OCI-LY7 (cell line): Measurements from ENCODE around the gene AKR7A2. TPM values are rescaled to one million over a fixed set of nuclear protein-coding genes. Genes with fewer than 3 reads are reported as not detected.

ENCODE experiments used
- BruUV-seq: library from RNA; stranded (reverse); fragments of 400-500 nt; replicated peaks from 2 replicates; lab custom pipeline; 2021; lab: Mats Ljungman, UMichigan
- CTCF ChIA-PET: fragments of 300-600 bp; sonication (Branson Sonifier 250); formaldehyde crosslinking; loops from one replicate; lab custom pipeline; 2022; ENCODE audit warnings: antibody characterized with exemption; ENCODE audit not compliant: unreplicated experiment; lab: Charles Lee
- POLR2A ChIA-PET: fragments of 300-600 bp; sonication (Branson Sonifier 250); formaldehyde crosslinking; loops from one replicate; lab custom pipeline; 2022; ENCODE audit warnings: antibody characterized with exemption; lab: Charles Lee
- DNase-seq: peaks from one replicate; pipeline ENCODE4 v3.0.0-alpha.2; 2015; ENCODE audit warnings: low spot score
- H2AFZ ChIP-seq: fragments of 200-600 bp; sonication (generic), shearing (Covaris generic); 2 replicates; pipeline ENCODE4 v1.6.1; 2014; ENCODE audit warnings: mild to moderate bottlenecking, antibody characterized with exemption, low read length, moderate library complexity
- H3K27ac ChIP-seq: fragments of 200-600 bp; sonication (generic); 2 replicates; pipeline ENCODE4 v1.5.1; 2014; ENCODE audit warnings: mixed run types, low read depth, mild to moderate bottlenecking, moderate library complexity, low read length, inconsistent platforms; ENCODE audit not compliant: poor library complexity, severe bottlenecking
- H3K36me3 ChIP-seq: fragments of 200-600 bp; sonication (generic); 2 replicates; pipeline ENCODE4 v1.6.1; 2014; ENCODE audit warnings: mild to moderate bottlenecking, antibody characterized with exemption, low read length, moderate library complexity, mixed read lengths; ENCODE audit not compliant: insufficient read depth
- H3K4me1 ChIP-seq: fragments of 200-600 bp; sonication (generic); 2 replicates; pipeline ENCODE4 v1.5.1; 2014; ENCODE audit warnings: mild to moderate bottlenecking, low read length; ENCODE audit not compliant: insufficient read depth, poor library complexity, severe bottlenecking
- H3K4me2 ChIP-seq: fragments of 200-600 bp; sonication (generic); 2 replicates; pipeline ENCODE4 v1.6.1; 2014; ENCODE audit warnings: mild to moderate bottlenecking, low read length
- H3K4me3 ChIP-seq: fragments of 200-600 bp; sonication (generic); 2 replicates; pipeline ENCODE4 v1.5.1; 2014; ENCODE audit warnings: mild to moderate bottlenecking, low read depth, low read length; ENCODE audit not compliant: poor library complexity, severe bottlenecking
- H3K79me2 ChIP-seq: fragments of 200-600 bp; sonication (generic); 2 replicates; pipeline ENCODE4 v1.6.1; 2016; ENCODE audit warnings: low read depth, mild to moderate bottlenecking, low read length, moderate library complexity, mixed read lengths; ENCODE audit not compliant: insufficient read depth
- H3K9me2 ChIP-seq: fragments of 200-600 bp; sonication (generic); 2 replicates; pipeline ENCODE4 v1.6.1; 2016; ENCODE audit warnings: mild to moderate bottlenecking, low read length, mixed read lengths; ENCODE audit not compliant: insufficient read depth
- H3K9me3 ChIP-seq: fragments of 200-600 bp; sonication (generic); 2 replicates; pipeline ENCODE4 v1.6.1; 2014; ENCODE audit warnings: mild to moderate bottlenecking, mixed run types, low read length, mixed read lengths
- H4K20me1 ChIP-seq: fragments of 200-600 bp; sonication (generic); 2 replicates; pipeline ENCODE4 v1.6.1; 2014; ENCODE audit warnings: mild to moderate bottlenecking, antibody characterized with exemption, low read length, moderate library complexity, mixed read lengths; ENCODE audit not compliant: insufficient read depth
- EZH2phosphoT487 ChIP-seq: fragments of 200-600 bp; sonication (generic); IDR thresholded peaks from 2 replicates; pipeline ENCODE4 v1.6.1; 2018; ENCODE audit warnings: low read depth, borderline replicate concordance, mild to moderate bottlenecking, mixed run types, antibody characterized with exemption, low read length, moderate library complexity, mixed read lengths
- intact Hi-C: fragments of 100-400 bp; cut with micrococcal nuclease; formaldehyde crosslinking; loops from one replicate; pipeline ENCODE4 v1.10.0; 2022; ENCODE audit not compliant: unreplicated experiment
- total RNA-seq, 2 experiments: library from RNA; depleted of rRNA in 1 of 2; stranded (reverse); fragments of >200 nt in 1 of 2; shearing (Covaris generic) in 1 of 2; gene quantifications; 2 replicates each; pipeline ENCODE4 v1.2.3, GENCODE V29; 2014 to 2022
- TF ChIP-seq, protein P1 (sequence below): fragments of 200-600 bp; sonication (generic); conservative IDR thresholded peaks from 2 replicates; pipeline ENCODE4 v1.5.1; 2014; ENCODE audit warnings: mild to moderate bottlenecking, antibody characterized with exemption, low read length, moderate library complexity, mixed read lengths

AKR7A2 gene
- total RNA-seq, 2 experiments from 2014 or later = 54.2 to 75.2 TPM

DNA sequence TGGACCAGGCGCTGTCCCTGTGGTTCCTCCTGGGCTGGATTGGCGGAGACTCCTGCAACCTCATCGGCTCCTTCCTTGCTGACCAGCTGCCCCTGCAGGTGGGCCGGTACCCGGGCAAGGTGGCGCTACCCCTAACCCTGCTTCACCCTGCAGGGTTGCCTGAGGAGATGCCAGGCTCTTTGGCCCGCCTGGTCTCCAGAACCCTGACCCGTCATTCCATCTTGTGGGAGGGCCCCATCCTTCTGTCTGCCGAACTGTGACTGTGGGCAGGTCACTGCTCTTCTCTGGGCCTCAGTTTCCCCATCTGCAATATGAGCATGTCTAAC is 12.7 kb upstream of the AKR7A2 start:
- Histone ChIP-seq H2AFZ (no peak overlapping the region), H3K4me2 (no peak overlapping the region), H3K4me3 (no peak overlapping the region), H3K27ac (no peak overlapping the region), H3K4me1 (no peaks in the 10 kb centered on the region), H3K79me2 (no peaks in the 10 kb centered on the region), H3K36me3 (peaks cover 14% of the 10 kb centered on the region), H3K9me2 (no peaks in the 10 kb centered on the region), H4K20me1 (no peaks in the 10 kb centered on the region), H3K9me3 (no peaks in the 10 kb centered on the region)
- CTCF ChIA-PET = no interaction called here
- no TSS peak for BruUV-seq
- TF ChIP-seq EZH2phosphoT487 = no peak
- TF ChIP-seq, protein P1, sequence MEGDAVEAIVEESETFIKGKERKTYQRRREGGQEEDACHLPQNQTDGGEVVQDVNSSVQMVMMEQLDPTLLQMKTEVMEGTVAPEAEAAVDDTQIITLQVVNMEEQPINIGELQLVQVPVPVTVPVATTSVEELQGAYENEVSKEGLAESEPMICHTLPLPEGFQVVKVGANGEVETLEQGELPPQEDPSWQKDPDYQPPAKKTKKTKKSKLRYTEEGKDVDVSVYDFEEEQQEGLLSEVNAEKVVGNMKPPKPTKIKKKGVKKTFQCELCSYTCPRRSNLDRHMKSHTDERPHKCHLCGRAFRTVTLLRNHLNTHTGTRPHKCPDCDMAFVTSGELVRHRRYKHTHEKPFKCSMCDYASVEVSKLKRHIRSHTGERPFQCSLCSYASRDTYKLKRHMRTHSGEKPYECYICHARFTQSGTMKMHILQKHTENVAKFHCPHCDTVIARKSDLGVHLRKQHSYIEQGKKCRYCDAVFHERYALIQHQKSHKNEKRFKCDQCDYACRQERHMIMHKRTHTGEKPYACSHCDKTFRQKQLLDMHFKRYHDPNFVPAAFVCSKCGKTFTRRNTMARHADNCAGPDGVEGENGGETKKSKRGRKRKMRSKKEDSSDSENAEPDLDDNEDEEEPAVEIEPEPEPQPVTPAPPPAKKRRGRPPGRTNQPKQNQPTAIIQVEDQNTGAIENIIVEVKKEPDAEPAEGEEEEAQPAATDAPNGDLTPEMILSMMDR = no peak
- intact Hi-C loops = no loop called here
- POLR2A ChIA-PET = no interaction called here
- no peak for DNase-seq

DNA sequence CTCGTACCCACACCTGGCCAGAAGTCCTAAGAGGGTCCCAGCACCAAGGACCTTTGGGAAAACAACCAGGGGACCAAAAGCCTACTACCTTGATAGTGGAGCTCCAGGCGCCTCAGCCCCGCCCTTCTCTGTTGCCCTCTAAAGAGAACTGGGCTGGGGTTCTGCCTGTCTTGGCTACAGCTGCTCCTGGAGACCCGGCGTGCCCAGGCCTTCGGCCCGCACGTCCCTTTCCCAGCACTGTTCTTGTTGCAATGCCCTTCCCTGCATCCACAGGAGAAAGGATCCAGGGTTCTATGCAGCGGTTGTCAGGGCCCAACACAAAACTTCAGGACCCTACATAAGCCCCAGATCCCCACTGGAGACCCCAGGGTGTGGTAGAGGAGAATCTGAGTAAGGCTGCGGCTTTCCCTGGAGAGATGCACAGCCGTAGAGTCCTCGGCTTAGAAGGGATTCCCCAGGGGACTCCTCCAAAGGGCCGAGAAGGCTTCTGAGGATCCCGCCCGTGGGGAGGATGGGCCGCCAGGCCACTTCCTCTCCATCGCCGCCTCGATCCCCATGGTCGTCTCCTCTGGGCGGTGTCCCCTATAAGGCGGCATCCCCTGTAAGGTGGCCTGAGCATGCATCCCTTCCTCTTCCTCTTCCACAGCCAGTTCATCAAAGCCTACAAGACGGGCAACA is 12.2 kb upstream of the AKR7A2 start:
- no TSS peak for BruUV-seq
- Histone ChIP-seq H3K9me2 (no peaks in the 10 kb centered on the region), H3K4me1 (no peaks in the 10 kb centered on the region), H4K20me1 (no peaks in the 10 kb centered on the region), H3K4me2 (no peak overlapping the region), H3K27ac (no peak overlapping the region), H3K79me2 (no peaks in the 10 kb centered on the region), H3K36me3 (peaks cover 17% of the 10 kb centered on the region), H3K4me3 (no peak overlapping the region), H2AFZ (no peak overlapping the region), H3K9me3 (no peaks in the 10 kb centered on the region)
- TF ChIP-seq, protein P1 = no peak
- TF ChIP-seq EZH2phosphoT487 = no peak
- CTCF ChIA-PET = no interaction called here
- POLR2A ChIA-PET = no interaction called here
- no peak for DNase-seq
- intact Hi-C loops = no loop called here

- ChIA-PET POLR2A (no interaction called here), CTCF (no interaction called here)
- Histone ChIP-seq H3K9me3 (no peaks in the 10 kb centered on the region), H4K20me1 (no peaks in the 10 kb centered on the region), H3K4me1 (peaks cover 1% of the 10 kb centered on the region), H3K27ac (no peak overlapping the region), H3K36me3 (peaks cover 29% of the 10 kb centered on the region), H3K79me2 (no peaks in the 10 kb centered on the region), H3K9me2 (no peaks in the 10 kb centered on the region), H3K4me3 (no peak overlapping the region), H2AFZ (no peak overlapping the region), H3K4me2 (no peak overlapping the region)
- intact Hi-C loops = no loop called here
- TF ChIP-seq, protein P1 = no peak
- no peak for TF ChIP-seq EZH2phosphoT487
- BruUV-seq = no TSS peak
- DNase-seq = no peak
Measured at GRCh38 chr1:19322481-19322880, 10.5 kb upstream of the AKR7A2 start.
